ENCODE results near the gene UQCC2.

UQCC2 gene

GRCh38 chr6:33742837-33743236, 31.3 kb upstream of the UQCC2 start:
- DNase-seq, result no peak

GRCh38 chr6:33742092-33742491, 30.6 kb upstream of the UQCC2 start:
- no peak for DNase-seq

GRCh38 chr6:33740794-33741193, 29.3 kb upstream of the UQCC2 start:
- DNase-seq, result no peak

- no peak for DNase-seq
Measured at GRCh38 chr6:33740204-33740608, 28.7 kb upstream of the UQCC2 start.

GRCh38 chr6:33739571-33739970, 28.1 kb upstream of the UQCC2 start:
- no peak for DNase-seq

- no peak for DNase-seq
Measured at GRCh38 chr6:33738879-33739278, 27.4 kb upstream of the UQCC2 start.

- no peak for DNase-seq
Measured at GRCh38 chr6:33738153-33738552, 26.7 kb upstream of the UQCC2 start.

GRCh38 chr6:33737267-33738026, 25.9 kb upstream of the UQCC2 start:
- DNase-seq, result no peak

GRCh38 chr6:33735216-33735615, 23.7 kb upstream of the UQCC2 start:
- DNase-seq, result no peak

GRCh38 chr6:33733709-33734007, 22.2 kb upstream of the UQCC2 start:
- no peak for DNase-seq

GRCh38 chr6:33732817-33733708, 21.6 kb upstream of the UQCC2 start:
- no peak for DNase-seq

GRCh38 chr6:33732385-33732784, 20.9 kb upstream of the UQCC2 start:
- DNase-seq, result no peak

- no peak for DNase-seq
Measured at GRCh38 chr6:33731751-33732282, 20.3 kb upstream of the UQCC2 start.

- DNase-seq, result no peak
Measured at GRCh38 chr6:33731035-33731434, 19.5 kb upstream of the UQCC2 start.

GRCh38 chr6:33730611-33731010, 19.1 kb upstream of the UQCC2 start:
- no peak for DNase-seq

GRCh38 chr6:33729059-33729458, 17.6 kb upstream of the UQCC2 start:
- no peak for DNase-seq

GRCh38 chr6:33728438-33728837, 16.9 kb upstream of the UQCC2 start:
- no peak for DNase-seq

- no peak for DNase-seq
Measured at GRCh38 chr6:33727932-33728331, 16.4 kb upstream of the UQCC2 start.

GRCh38 chr6:33727126-33727525, 15.6 kb upstream of the UQCC2 start:
- no peak for DNase-seq

- no peak for DNase-seq
Measured at GRCh38 chr6:33726696-33727095, 15.2 kb upstream of the UQCC2 start.

- no peak for DNase-seq
Measured at GRCh38 chr6:33725891-33726673, 14.6 kb upstream of the UQCC2 start.

- DNase-seq, result no peak
Measured at GRCh38 chr6:33725222-33725621, 13.7 kb upstream of the UQCC2 start.
